ENCODE measurements around the gene CASP8.

GRCh38 chr2:201320701-201321100, 60.4 kb downstream of the CASP8 start:
- TF ChIP-seq CTCF (IDR thresholded peaks at IDR 0.05) = no peak
- TF ChIP-seq POLR2AphosphoS5 (IDR thresholded peaks at IDR 0.05) = no peak
- no peak for TF ChIP-seq POLR2A (IDR thresholded peaks at IDR 0.05; ENCODE audit: low read depth)
